Measurements from ENCODE around the gene MYO10.

GRCh38 chr5:16929347-16929746, 6.7 kb downstream of the MYO10 start:
- no peak for TF ChIP-seq CTCF (conservative IDR thresholded peaks at IDR 0.05; ENCODE audit: low read length)
- TF ChIP-seq EZH2phosphoT487 (IDR thresholded peaks at IDR 0.05; ENCODE audit: borderline replicate concordance, low read depth, low read length): no peak

Data from OCI-LY7 (cell line).